A549 (cell line): Measurements from ENCODE around the gene GPRC5D. TPM values are rescaled to one million over a fixed set of nuclear protein-coding genes. Genes with fewer than 3 reads are reported as not detected.
A peak's percentile ranks its signal among the peaks of the same experiment; 100 is the strongest.

Experiments
- CBX2 ChIP-seq: fragments of 200-600 bp; sonication (generic); IDR thresholded peaks from 2 replicates; pipeline ENCODE4 v1.6.1; 2016; ENCODE audit warnings: low read depth, mild to moderate bottlenecking, borderline replicate concordance
- CEBPB ChIP-seq, 2 experiments: fragments of >200 bp in 1 of 2; sonication (Bioruptor Twin) in 1 of 2; formaldehyde crosslinking in 1 of 2; IDR thresholded peaks; 2 replicates each; pipeline ENCODE4 v1.6.1; 2012 to 2016
- CHD2 ChIP-seq: fragments of 150-350 bp; IDR thresholded peaks from 2 replicates; pipeline ENCODE4 v1.6.1; 2014; ENCODE audit warnings: low read length; ENCODE audit not compliant: partially characterized antibody
- CHD4 ChIP-seq: fragments of 200-600 bp; sonication (generic); IDR thresholded peaks from 2 replicates; pipeline ENCODE4 v1.6.1; 2016; ENCODE audit warnings: antibody characterized with exemption, mild to moderate bottlenecking, borderline replicate concordance
- EP300 ChIP-seq, 2 experiments: fragments of >200 bp; sonication (Bioruptor Twin); formaldehyde crosslinking; IDR thresholded peaks; 2 replicates in 1 of 2; 3 replicates in 1 of 2; pipeline ENCODE4 v1.6.1; 2016 to 2017
- FOSL2 ChIP-seq, 2 experiments: fragments of 450-650 bp in 1 of 2; fragments of >200 bp in 1 of 2; sonication (Bioruptor Twin) in 1 of 2; formaldehyde crosslinking; IDR thresholded peaks; 2 replicates each; pipeline versions ENCODE4 v1.5.0 to v1.6.1; 2016 to 2020; ENCODE audit warnings: mild to moderate bottlenecking in 1 of 2, moderate library complexity in 1 of 2
- HDAC2 ChIP-seq: fragments of 200-600 bp; sonication (generic); IDR thresholded peaks from 2 replicates; pipeline ENCODE4 v1.6.1; 2016
- HES2 ChIP-seq: fragments of >200 bp; sonication (Bioruptor Twin); formaldehyde crosslinking; IDR thresholded peaks from 2 replicates; pipeline ENCODE4 v1.6.1; 2016
- HEYL ChIP-seq: fragments of 250-450 bp; sonication (Bioruptor Pico); IDR thresholded peaks from 2 replicates; pipeline ENCODE4 v1.8.0; 2021; ENCODE audit warnings: mild to moderate bottlenecking, moderate library complexity
- JUN ChIP-seq, 2 experiments: fragments of >200 bp; sonication (Bioruptor Twin); formaldehyde crosslinking; IDR thresholded peaks; 2 replicates in 1 of 2; 3 replicates in 1 of 2; pipeline ENCODE4 v1.6.1; 2016 to 2017
- KDM5A ChIP-seq: fragments of 200-600 bp; sonication (generic); IDR thresholded peaks from 2 replicates; pipeline ENCODE4 v1.6.1; 2016; ENCODE audit warnings: antibody characterized with exemption, mild to moderate bottlenecking
- MAZ ChIP-seq: fragments of 150-350 bp; IDR thresholded peaks from 2 replicates; pipeline ENCODE4 v1.6.1; 2014; ENCODE audit warnings: antibody characterized with exemption, low read depth, low read length, borderline replicate concordance
- NR3C1 ChIP-seq: fragments of >200 bp; sonication (Bioruptor Twin); formaldehyde crosslinking; IDR thresholded peaks from 3 replicates; pipeline ENCODE4 v1.6.1; 2017
- RCOR1 ChIP-seq: fragments of 150-350 bp; IDR thresholded peaks from 2 replicates; pipeline ENCODE4 v1.6.1; 2014; ENCODE audit warnings: antibody characterized with exemption, low read length, low read depth
- RNF2 ChIP-seq: fragments of 200-600 bp; sonication (generic); IDR thresholded peaks from 2 replicates; pipeline ENCODE4 v1.6.1; 2016; ENCODE audit warnings: low read depth, mild to moderate bottlenecking, antibody characterized with exemption, moderate library complexity, borderline replicate concordance
- SREBF2 ChIP-seq: fragments of 450-650 bp; IDR thresholded peaks from 2 replicates; pipeline ENCODE4 v1.6.1; 2014; ENCODE audit warnings: mild to moderate bottlenecking, moderate library complexity
- TP53 ChIP-seq: fragments of 250-450 bp; sonication (Bioruptor Pico); IDR thresholded peaks from 2 replicates; pipeline ENCODE4 v1.5.0; 2021; ENCODE audit warnings: mild to moderate bottlenecking, moderate library complexity
- ZC3H11A ChIP-seq: fragments of 450-650 bp; IDR thresholded peaks from 2 replicates; pipeline ENCODE4 v1.6.1; 2014; ENCODE audit warnings: antibody characterized with exemption, mild to moderate bottlenecking
- polyA plus RNA-seq, 4 experiments: library from polyadenylated mRNA; depleted of rRNA in 3 of 4; stranded (reverse); fragments of >200 nt; fragmentation: RNase III in 1 of 4; extraction: RNeasy Plus Mini Kit Qiagen cat#74134 plus additional on column Dnase treatment in 1 of 4; gene quantifications; 2 replicates in 3 of 4; 3 replicates in 1 of 4; pipeline ENCODE4 v1.2.3, GENCODE V29; 2011 to 2017
- small RNA-seq, 6 experiments: library from RNA; depleted of rRNA; stranded (forward); fragments of <200 nt; gene quantifications; one replicate each; pipeline ENCODE3, GENCODE V24; 2012
- TF ChIP-seq, protein P1 (sequence below): IDR thresholded peaks from 2 replicates; pipeline ENCODE4 v1.6.1; 2012; ENCODE audit warnings: low read depth, borderline replicate concordance
- TF ChIP-seq, protein P2 (sequence below): fragments of 200-600 bp; sonication (generic); IDR thresholded peaks from 2 replicates; pipeline ENCODE4 v1.6.1; 2016; ENCODE audit warnings: antibody characterized with exemption, mild to moderate bottlenecking, moderate library complexity

GPRC5D gene
- polyA plus RNA-seq, 2 of the 4 experiments (the other 2 are of a cell fraction), result not detected

DNA sequence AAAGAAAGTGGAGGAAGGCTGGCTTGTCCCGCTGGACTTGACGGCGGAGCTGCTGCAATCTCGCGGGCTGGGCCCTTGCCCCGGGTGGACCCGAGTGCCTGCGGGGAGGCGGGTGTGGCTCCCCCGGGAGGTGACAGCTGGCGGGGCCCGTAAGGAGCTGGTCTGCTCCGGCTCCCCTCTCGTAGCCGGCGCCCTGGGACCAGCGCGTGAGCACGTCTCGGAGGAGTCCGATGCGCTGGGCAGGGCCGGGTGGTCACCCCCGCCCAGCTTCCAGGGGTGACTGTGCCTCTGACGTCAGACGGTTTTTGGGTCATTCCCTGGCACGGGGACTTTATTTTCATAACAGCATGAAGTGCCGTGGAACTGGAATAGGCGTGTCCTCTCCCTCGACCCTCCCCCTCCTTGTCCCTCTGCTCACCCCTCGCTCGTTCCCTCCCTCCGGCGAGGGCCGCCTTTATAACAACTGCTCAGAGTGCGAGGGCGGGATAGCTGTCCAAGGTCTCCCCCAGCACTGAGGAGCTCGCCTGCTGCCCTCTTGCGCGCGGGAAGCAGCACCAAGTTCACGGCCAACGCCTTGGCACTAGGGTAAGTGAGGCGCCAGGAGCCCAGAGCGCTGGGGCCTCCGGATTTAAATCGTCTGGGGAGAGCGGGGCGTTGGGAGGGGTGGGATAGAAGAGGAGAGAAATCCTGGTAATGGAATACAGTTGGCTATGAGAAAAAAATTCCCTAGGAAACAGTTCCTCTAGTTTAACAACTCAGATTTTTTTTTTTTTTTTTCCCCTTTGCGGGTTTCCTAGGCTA is 60.7 kb downstream of the GPRC5D start, which contains the start of gene GPRC5A (continued):
- TF ChIP-seq ZC3H11A, result no peak
- no peak for TF ChIP-seq NR3C1
- no peak for TF ChIP-seq CHD2
- TF ChIP-seq KDM5A, result no peak
- TF ChIP-seq HDAC2, result no peak
- TF ChIP-seq HEYL (CRISPR knock-in tag), result no peak
- TF ChIP-seq FOSL2 (IDR thresholded peaks at IDR 0.05), result peak; percentile 62; the same call in 1 of the 2 replicates
- TF ChIP-seq FOSL2 (CRISPR knock-in tag; IDR thresholded peaks at IDR 0.05), result peak; percentile 91
- peak; percentile 57; the same call in 1 of the 2 replicates for TF ChIP-seq TP53 (CRISPR knock-in tag)
- peak; percentile 23 to 64; a peak in 3 of 4 replicates for TF ChIP-seq CEBPB (IDR thresholded peaks at IDR 0.05)
- peak; percentile 87 to 95 for TF ChIP-seq JUN (IDR thresholded peaks at IDR 0.05)
- no peak for TF ChIP-seq CHD4
- TF ChIP-seq HES2, result no peak
- peak; percentile 75; the same call in 1 of the 2 replicates for TF ChIP-seq MAZ
- TF ChIP-seq, protein P1, sequence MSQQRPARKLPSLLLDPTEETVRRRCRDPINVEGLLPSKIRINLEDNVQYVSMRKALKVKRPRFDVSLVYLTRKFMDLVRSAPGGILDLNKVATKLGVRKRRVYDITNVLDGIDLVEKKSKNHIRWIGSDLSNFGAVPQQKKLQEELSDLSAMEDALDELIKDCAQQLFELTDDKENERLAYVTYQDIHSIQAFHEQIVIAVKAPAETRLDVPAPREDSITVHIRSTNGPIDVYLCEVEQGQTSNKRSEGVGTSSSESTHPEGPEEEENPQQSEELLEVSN, result peak; percentile 92
- no peak for TF ChIP-seq SREBF2
- TF ChIP-seq EP300 (IDR thresholded peaks at IDR 0.05), result peak; percentile 61 to 79; a peak in 3 of 5 replicates
- TF ChIP-seq, protein P2, sequence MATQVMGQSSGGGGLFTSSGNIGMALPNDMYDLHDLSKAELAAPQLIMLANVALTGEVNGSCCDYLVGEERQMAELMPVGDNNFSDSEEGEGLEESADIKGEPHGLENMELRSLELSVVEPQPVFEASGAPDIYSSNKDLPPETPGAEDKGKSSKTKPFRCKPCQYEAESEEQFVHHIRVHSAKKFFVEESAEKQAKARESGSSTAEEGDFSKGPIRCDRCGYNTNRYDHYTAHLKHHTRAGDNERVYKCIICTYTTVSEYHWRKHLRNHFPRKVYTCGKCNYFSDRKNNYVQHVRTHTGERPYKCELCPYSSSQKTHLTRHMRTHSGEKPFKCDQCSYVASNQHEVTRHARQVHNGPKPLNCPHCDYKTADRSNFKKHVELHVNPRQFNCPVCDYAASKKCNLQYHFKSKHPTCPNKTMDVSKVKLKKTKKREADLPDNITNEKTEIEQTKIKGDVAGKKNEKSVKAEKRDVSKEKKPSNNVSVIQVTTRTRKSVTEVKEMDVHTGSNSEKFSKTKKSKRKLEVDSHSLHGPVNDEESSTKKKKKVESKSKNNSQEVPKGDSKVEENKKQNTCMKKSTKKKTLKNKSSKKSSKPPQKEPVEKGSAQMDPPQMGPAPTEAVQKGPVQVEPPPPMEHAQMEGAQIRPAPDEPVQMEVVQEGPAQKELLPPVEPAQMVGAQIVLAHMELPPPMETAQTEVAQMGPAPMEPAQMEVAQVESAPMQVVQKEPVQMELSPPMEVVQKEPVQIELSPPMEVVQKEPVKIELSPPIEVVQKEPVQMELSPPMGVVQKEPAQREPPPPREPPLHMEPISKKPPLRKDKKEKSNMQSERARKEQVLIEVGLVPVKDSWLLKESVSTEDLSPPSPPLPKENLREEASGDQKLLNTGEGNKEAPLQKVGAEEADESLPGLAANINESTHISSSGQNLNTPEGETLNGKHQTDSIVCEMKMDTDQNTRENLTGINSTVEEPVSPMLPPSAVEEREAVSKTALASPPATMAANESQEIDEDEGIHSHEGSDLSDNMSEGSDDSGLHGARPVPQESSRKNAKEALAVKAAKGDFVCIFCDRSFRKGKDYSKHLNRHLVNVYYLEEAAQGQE, result peak; percentile 71
- TF ChIP-seq CBX2, result no peak
- no peak for TF ChIP-seq RNF2
- no peak for TF ChIP-seq RCOR1

Small RNAs within 50 kb of the gene (small RNA-seq; reads per million reads assigned to genes)
- 0 reads per million in 6 experiments for gene RF00604

Other genes with a start within 250 kb of the GPRC5D start
- gene CDKN1B, start 234.8 kb downstream of the GPRC5D start, polyA plus RNA-seq (2011; rRNA removed), result 20.4 and 26.8 TPM in 2 replicates
- 18.0 to 20.5 TPM (median 20.3 TPM) in 3 replicates for gene CDKN1B, start 234.8 kb downstream of the GPRC5D start, polyA plus RNA-seq (2017; fragmentation: RNase III; extraction: RNeasy Plus Mini Kit Qiagen cat#74134 plus additional on column Dnase treatment)
- gene APOLD1, start 166.5 kb downstream of the GPRC5D start, polyA plus RNA-seq (2011; rRNA removed), result 0.93 and 1.3 TPM in 2 replicates
- 0.42 to 0.46 TPM (median 0.44 TPM) in 3 replicates for gene APOLD1, start 166.5 kb downstream of the GPRC5D start, polyA plus RNA-seq (2017; fragmentation: RNase III; extraction: RNeasy Plus Mini Kit Qiagen cat#74134 plus additional on column Dnase treatment)
- gene DDX47, start 138.8 kb downstream of the GPRC5D start, polyA plus RNA-seq (2011; rRNA removed), result 118 and 144 TPM in 2 replicates
- 81.6 to 87.3 TPM (median 83.8 TPM) in 3 replicates for gene DDX47, start 138.8 kb downstream of the GPRC5D start, polyA plus RNA-seq (2017; fragmentation: RNase III; extraction: RNeasy Plus Mini Kit Qiagen cat#74134 plus additional on column Dnase treatment)
- 296 and 321 TPM in 2 replicates for gene GPRC5A, start 60.6 kb downstream of the GPRC5D start, polyA plus RNA-seq (2011; rRNA removed)
- 173 to 207 TPM (median 197 TPM) in 3 replicates for gene GPRC5A, start 60.6 kb downstream of the GPRC5D start, polyA plus RNA-seq (2017; fragmentation: RNase III; extraction: RNeasy Plus Mini Kit Qiagen cat#74134 plus additional on column Dnase treatment)
- 24.8 and 40.3 TPM in 2 replicates for gene HEBP1, start 48.1 kb upstream of the GPRC5D start, polyA plus RNA-seq (2011; rRNA removed)
- 47.5 to 49.3 TPM (median 48.9 TPM) in 3 replicates for gene HEBP1, start 48.1 kb upstream of the GPRC5D start, polyA plus RNA-seq (2017; fragmentation: RNase III; extraction: RNeasy Plus Mini Kit Qiagen cat#74134 plus additional on column Dnase treatment)
- gene FAM234B, start 92.2 kb upstream of the GPRC5D start, polyA plus RNA-seq (2011; rRNA removed), result 7.4 and 7.5 TPM in 2 replicates
- 2.5 to 2.8 TPM (median 2.6 TPM) in 3 replicates for gene FAM234B, start 92.2 kb upstream of the GPRC5D start, polyA plus RNA-seq (2017; fragmentation: RNase III; extraction: RNeasy Plus Mini Kit Qiagen cat#74134 plus additional on column Dnase treatment)
- not detected in 2 replicates for gene GSG1, start 151.5 kb upstream of the GPRC5D start, polyA plus RNA-seq (2011; rRNA removed)
- gene GSG1, start 151.5 kb upstream of the GPRC5D start, polyA plus RNA-seq (2017; fragmentation: RNase III; extraction: RNeasy Plus Mini Kit Qiagen cat#74134 plus additional on column Dnase treatment), result 0.06 to 0.26 TPM (median 0.16 TPM) in 3 replicates
- gene EMP1, start 244.6 kb upstream of the GPRC5D start, polyA plus RNA-seq (2011; rRNA removed), result 21.2 and 25.5 TPM in 2 replicates
- gene EMP1, start 244.6 kb upstream of the GPRC5D start, polyA plus RNA-seq (2017; fragmentation: RNase III; extraction: RNeasy Plus Mini Kit Qiagen cat#74134 plus additional on column Dnase treatment), result 17.3 to 27.0 TPM (median 19.2 TPM) in 3 replicates